ENCODE data around the gene ZFAND3.

DNA sequence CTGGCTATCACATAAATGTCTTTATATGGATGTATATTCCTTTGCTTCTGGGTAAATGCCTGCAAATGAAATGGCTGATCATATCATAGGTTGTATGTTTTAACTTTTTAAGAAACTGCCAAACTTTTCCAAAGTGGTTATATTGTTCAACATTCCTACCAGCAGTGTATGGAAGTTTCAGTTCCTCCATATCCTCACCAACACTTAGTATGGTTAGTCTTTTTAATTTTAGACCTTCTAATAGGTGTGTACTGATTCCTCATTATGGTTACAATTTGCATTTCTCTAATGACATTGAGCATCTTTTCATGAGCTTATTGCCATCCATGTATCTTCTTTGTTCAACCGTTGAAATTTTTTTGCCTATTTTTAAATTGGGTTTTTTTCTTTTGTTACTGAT is 155.4 kb downstream of the ZFAND3 start:
- TF ChIP-seq POLR2AphosphoS5 (IDR thresholded peaks at IDR 0.05), result no peak
- TF ChIP-seq, protein P1, sequence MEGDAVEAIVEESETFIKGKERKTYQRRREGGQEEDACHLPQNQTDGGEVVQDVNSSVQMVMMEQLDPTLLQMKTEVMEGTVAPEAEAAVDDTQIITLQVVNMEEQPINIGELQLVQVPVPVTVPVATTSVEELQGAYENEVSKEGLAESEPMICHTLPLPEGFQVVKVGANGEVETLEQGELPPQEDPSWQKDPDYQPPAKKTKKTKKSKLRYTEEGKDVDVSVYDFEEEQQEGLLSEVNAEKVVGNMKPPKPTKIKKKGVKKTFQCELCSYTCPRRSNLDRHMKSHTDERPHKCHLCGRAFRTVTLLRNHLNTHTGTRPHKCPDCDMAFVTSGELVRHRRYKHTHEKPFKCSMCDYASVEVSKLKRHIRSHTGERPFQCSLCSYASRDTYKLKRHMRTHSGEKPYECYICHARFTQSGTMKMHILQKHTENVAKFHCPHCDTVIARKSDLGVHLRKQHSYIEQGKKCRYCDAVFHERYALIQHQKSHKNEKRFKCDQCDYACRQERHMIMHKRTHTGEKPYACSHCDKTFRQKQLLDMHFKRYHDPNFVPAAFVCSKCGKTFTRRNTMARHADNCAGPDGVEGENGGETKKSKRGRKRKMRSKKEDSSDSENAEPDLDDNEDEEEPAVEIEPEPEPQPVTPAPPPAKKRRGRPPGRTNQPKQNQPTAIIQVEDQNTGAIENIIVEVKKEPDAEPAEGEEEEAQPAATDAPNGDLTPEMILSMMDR (IDR thresholded peaks at IDR 0.05; ENCODE audit: poor library complexity, severe bottlenecking), result no peak
- TF ChIP-seq, protein P2, sequence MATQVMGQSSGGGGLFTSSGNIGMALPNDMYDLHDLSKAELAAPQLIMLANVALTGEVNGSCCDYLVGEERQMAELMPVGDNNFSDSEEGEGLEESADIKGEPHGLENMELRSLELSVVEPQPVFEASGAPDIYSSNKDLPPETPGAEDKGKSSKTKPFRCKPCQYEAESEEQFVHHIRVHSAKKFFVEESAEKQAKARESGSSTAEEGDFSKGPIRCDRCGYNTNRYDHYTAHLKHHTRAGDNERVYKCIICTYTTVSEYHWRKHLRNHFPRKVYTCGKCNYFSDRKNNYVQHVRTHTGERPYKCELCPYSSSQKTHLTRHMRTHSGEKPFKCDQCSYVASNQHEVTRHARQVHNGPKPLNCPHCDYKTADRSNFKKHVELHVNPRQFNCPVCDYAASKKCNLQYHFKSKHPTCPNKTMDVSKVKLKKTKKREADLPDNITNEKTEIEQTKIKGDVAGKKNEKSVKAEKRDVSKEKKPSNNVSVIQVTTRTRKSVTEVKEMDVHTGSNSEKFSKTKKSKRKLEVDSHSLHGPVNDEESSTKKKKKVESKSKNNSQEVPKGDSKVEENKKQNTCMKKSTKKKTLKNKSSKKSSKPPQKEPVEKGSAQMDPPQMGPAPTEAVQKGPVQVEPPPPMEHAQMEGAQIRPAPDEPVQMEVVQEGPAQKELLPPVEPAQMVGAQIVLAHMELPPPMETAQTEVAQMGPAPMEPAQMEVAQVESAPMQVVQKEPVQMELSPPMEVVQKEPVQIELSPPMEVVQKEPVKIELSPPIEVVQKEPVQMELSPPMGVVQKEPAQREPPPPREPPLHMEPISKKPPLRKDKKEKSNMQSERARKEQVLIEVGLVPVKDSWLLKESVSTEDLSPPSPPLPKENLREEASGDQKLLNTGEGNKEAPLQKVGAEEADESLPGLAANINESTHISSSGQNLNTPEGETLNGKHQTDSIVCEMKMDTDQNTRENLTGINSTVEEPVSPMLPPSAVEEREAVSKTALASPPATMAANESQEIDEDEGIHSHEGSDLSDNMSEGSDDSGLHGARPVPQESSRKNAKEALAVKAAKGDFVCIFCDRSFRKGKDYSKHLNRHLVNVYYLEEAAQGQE (IDR thresholded peaks at IDR 0.05; ENCODE audit: borderline replicate concordance), result no peak

Data from neural cell (in vitro differentiated cells).